K562 (cell line): ENCODE measurements around the gene BRD3. TPM values are rescaled to one million over a fixed set of nuclear protein-coding genes. Genes with fewer than 3 reads are reported as not detected.

Experiments used
- C11orf30 ChIP-seq: fragments of 450-650 bp; IDR thresholded peaks from 2 replicates; pipeline ENCODE4 v1.6.1; 2016; ENCODE audit warnings: low read depth, mild to moderate bottlenecking
- CBFA2T2 ChIP-seq: fragments of 450-650 bp; conservative IDR thresholded peaks from 2 replicates; pipeline ENCODE4 v1.6.1; 2017; ENCODE audit warnings: mild to moderate bottlenecking
- CTCF ChIP-seq, 3 experiments: IDR thresholded peaks in 2 of 3; conservative IDR thresholded peaks in 1 of 3; 2 replicates each; pipeline ENCODE4 v1.5.1; 2011 to 2012; ENCODE audit warnings: low read length in 3 of 3, mild to moderate bottlenecking in 3 of 3, control low read depth in 2 of 3, improper control_type of control experiment in 1 of 3, inconsistent platforms in 1 of 3, low read depth in 1 of 3, mixed read lengths in 1 of 3, moderate library complexity in 1 of 3; ENCODE audit not compliant: insufficient read depth in 2 of 3
- NFIX ChIP-seq: fragments of 250-450 bp; sonication (Bioruptor Pico); IDR thresholded peaks from 2 replicates; pipeline ENCODE4 v1.4.0; 2020; ENCODE audit warnings: low read depth, mild to moderate bottlenecking, moderate library complexity
- RFX7 ChIP-seq: fragments of 250-450 bp; sonication (Bioruptor Pico); IDR thresholded peaks from 2 replicates; pipeline ENCODE4 v1.5.1; 2021; ENCODE audit warnings: mild to moderate bottlenecking
- ZBTB17 ChIP-seq: fragments of 450-650 bp; formaldehyde crosslinking; IDR thresholded peaks from 2 replicates; pipeline ENCODE4 v1.4.0; 2020; ENCODE audit warnings: mild to moderate bottlenecking
- ZBTB33 ChIP-seq: sonication (generic); formaldehyde crosslinking; IDR thresholded peaks from 2 replicates; pipeline ENCODE4 v1.8.1; 2023; ENCODE audit warnings: mild to moderate bottlenecking, missing genetic modification reagents
- ZKSCAN1 ChIP-seq: fragments of 150-350 bp; IDR thresholded peaks from 2 replicates; pipeline ENCODE4 v1.6.1; 2016; ENCODE audit warnings: low read depth, low read length
- ZNF76 ChIP-seq: fragments of 250-450 bp; sonication (Bioruptor Pico); IDR thresholded peaks from 2 replicates; pipeline ENCODE4 v1.4.0; 2020; ENCODE audit warnings: mild to moderate bottlenecking, moderate library complexity, borderline replicate concordance
- polyA plus RNA-seq, 8 experiments: library from polyadenylated mRNA; depleted of rRNA in 4 of 8; stranded (reverse) in 5 of 8; unstranded in 3 of 8; fragments of >200 nt; fragmentation: Nextera tagmentation in 2 of 8; fragmentation: Illumina TruSeq in 1 of 8; extraction: Ambion mirVana in 2 of 8; extraction: Trizol in 1 of 8; gene quantifications; 2 replicates each; pipeline versions ENCODE4 v1.2.1 to v1.2.3, GENCODE V29; 2011 to 2014; ENCODE audit warnings: inconsistent platforms in 1 of 8, missing spikeins in 1 of 8
- total RNA-seq, 7 experiments: library from RNA; depleted of rRNA in 6 of 7; stranded (reverse); fragments of >200 nt in 6 of 7; fragmentation: Illumina TruSeq in 2 of 7; extraction: Trizol in 2 of 7; gene quantifications; 2 replicates each; pipeline versions ENCODE4 v1.2.1 to v1.2.3, GENCODE V29; 2011 to 2021; ENCODE audit warnings: low replicate concordance in 1 of 7
- TF ChIP-seq, protein P1 (sequence below): fragments of 450-650 bp; IDR thresholded peaks from 2 replicates; pipeline ENCODE4 v1.6.1; 2014; ENCODE audit warnings: low read depth, mild to moderate bottlenecking, moderate library complexity, borderline replicate concordance

BRD3 gene
- total and polyA plus RNA-seq, 9 of the 15 experiments (the other 6 are each of a cell fraction or from before 2014, with no cell fraction given): 0.82 to 37.1 (median 4.2) TPM

GRCh38 chr9:134083451-134083850, 15.6 kb upstream of the BRD3 start (continued):
- no peak for TF ChIP-seq ZNF76 (CRISPR knock-in tag)
- TF ChIP-seq ZBTB17 (CRISPR knock-in tag): no peak
- no peak for TF ChIP-seq ZKSCAN1
- TF ChIP-seq ZBTB33 (CRISPR knock-in tag): no peak
- TF ChIP-seq CTCF (IDR thresholded peaks at IDR 0.05 in 2 of 3, conservative IDR thresholded peaks at IDR 0.05 in 1 of 3; ENCODE audit: insufficient read depth in 2 of 3, low read depth in 1 of 3, low read length in 3 of 3): no peak
- no peak for TF ChIP-seq RFX7
- no peak for TF ChIP-seq NFIX (CRISPR knock-in tag)
- TF ChIP-seq C11orf30: no peak
- TF ChIP-seq CBFA2T2: no peak
- TF ChIP-seq, protein P1, sequence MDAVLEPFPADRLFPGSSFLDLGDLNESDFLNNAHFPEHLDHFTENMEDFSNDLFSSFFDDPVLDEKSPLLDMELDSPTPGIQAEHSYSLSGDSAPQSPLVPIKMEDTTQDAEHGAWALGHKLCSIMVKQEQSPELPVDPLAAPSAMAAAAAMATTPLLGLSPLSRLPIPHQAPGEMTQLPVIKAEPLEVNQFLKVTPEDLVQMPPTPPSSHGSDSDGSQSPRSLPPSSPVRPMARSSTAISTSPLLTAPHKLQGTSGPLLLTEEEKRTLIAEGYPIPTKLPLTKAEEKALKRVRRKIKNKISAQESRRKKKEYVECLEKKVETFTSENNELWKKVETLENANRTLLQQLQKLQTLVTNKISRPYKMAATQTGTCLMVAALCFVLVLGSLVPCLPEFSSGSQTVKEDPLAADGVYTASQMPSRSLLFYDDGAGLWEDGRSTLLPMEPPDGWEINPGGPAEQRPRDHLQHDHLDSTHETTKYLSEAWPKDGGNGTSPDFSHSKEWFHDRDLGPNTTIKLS: no peak
